Measurements from ENCODE around the gene RGP1.

DNA sequence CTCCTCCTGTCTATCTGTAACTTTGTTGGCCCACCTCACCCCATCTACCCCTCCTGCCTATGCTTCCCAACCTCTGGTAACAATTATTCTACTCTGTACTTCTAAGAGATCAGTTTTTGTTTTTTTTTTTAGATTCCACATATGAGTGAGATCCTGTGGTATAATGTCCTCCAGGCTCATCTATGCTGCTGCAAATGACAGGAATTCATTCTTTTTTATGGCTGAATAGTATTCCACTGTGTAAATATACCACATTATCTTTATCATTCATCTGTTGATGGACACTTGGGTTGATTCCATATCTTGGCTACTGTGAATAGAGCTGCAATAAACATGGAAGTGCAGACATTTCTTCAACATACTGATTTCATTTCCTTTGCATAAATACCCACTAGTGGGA, 34.3 kb downstream of the RGP1 start:
- TF ChIP-seq POLR2A (IDR thresholded peaks at IDR 0.05) = no peak
- TF ChIP-seq, protein P1, sequence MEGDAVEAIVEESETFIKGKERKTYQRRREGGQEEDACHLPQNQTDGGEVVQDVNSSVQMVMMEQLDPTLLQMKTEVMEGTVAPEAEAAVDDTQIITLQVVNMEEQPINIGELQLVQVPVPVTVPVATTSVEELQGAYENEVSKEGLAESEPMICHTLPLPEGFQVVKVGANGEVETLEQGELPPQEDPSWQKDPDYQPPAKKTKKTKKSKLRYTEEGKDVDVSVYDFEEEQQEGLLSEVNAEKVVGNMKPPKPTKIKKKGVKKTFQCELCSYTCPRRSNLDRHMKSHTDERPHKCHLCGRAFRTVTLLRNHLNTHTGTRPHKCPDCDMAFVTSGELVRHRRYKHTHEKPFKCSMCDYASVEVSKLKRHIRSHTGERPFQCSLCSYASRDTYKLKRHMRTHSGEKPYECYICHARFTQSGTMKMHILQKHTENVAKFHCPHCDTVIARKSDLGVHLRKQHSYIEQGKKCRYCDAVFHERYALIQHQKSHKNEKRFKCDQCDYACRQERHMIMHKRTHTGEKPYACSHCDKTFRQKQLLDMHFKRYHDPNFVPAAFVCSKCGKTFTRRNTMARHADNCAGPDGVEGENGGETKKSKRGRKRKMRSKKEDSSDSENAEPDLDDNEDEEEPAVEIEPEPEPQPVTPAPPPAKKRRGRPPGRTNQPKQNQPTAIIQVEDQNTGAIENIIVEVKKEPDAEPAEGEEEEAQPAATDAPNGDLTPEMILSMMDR (IDR thresholded peaks at IDR 0.05) = no peak
